Renal cortical epithelial cell (primary cell): ENCODE results near the gene BPIFB2. TPM values are rescaled to one million over a fixed set of nuclear protein-coding genes. Genes with fewer than 3 reads are reported as not detected.

ENCODE experiments used
- DNase-seq: peaks from one replicate; pipeline ENCODE4 v3.0.0-alpha.2; 2011; ENCODE audit warnings: low read depth
- total RNA-seq: library from RNA; depleted of rRNA; stranded (reverse); fragments of >200 nt; gene quantifications from 2 replicates; pipeline ENCODE4 v1.2.3, GENCODE V29; 2014

BPIFB2 gene
- total RNA-seq, 1 donor from 2014 or later, result not detected

DNA sequence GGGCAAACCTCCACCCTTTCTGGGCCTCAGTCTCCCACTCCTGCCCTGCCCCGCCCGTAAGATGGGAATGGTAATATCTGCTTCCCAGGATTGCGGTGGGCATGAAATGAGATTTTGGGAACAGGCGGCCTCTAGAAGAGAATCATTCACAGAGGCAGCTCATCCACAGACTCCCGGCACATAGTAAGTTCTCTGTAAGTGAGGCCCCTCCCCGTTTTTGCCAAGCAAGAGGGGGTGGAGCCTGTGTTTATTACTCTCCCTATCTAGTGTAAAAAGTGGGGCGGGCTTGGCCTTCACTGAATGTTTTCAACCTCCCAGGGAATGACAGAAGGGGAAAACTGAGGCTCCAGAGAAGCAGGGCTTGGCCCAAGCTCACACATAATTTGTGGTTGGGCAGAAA lies 23.3 kb upstream of the BPIFB2 start:
- DNase-seq, result no peak

DNA sequence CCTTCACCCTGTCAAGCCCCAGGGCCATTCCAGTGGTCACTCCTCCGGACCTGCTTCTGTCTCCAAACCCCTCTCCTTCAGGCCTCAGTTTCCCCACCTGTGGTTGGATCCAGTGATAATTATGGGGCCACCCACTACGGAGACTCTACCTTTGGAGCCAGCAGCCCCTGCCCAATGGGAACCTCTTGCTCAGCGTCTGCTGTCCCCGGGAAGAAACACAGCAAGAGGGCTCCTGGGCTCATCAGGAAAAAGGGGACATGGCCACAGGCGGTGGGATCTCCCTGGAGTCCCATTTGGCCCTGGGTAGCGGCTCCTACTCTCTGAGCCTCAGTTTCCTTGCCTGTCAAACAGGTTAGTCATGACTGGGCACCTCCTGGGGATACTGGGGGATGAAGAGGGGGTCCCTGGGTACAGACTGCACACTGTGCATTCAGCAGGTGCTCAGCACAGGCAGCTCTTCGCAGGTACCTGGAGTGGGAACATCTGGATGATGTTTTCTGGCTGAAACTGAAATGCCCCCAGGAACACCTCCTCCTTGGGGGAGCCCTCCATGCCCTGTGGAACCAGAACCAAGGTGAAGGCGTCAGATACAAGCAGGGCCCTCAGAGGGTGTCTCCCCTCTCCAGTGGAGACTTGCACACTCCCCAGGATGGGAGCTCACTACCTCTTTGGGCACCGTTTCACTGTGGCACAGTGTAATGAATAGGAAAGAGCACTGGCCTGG lies 22.7 kb upstream of the BPIFB2 start:
- no peak for DNase-seq

DNA sequence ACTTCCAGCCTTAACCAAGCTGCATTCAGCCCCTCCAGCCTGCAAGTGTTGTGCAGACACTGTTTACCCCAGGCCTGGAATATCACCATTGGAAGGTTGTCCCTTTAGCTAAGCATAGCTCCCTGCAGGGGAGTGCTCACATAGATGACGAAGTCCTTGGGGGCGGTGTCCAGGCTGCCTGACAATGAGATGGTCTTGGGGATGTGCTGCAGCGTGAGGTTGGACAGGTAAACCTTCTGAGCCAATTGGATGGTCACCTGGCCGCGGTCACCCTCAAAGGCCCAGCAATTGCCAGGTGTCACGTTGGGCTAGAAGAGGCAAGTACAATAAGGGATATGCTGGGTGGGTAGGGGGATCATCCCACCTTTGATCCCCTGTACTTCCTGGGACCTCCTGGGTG lies 21.9 kb upstream of the BPIFB2 start:
- DNase-seq, result no peak

DNA sequence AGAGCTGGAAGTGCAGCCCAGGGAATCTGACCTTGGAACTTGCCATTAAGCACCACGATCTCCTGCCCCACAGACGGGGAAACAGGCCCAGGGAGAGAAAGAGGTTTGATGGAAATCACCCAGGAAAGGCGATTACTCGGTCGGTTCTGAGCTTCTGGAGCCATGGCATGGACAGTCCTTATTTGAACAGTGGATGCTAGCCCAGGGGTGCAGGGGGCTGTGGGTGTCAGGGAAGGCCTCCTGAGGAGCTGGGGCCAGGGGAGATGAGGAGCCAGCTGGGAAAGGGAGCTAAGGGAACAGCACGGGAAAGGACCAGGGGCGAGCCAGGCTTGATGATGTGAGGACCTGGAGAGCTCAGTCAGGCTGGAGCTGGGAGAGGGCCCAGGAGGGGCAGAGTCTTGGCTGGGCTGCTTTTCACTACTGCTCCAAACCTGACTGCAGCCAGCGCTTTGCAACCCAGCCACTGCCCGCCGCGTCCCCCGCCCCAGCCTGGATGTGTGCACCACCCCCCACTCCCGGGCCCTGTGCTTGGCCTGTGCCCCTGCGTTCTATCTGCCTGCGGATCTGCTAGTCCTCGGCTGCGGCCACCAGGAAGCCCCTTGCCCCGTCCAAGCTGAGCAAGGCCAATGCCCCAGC lies 21.1 kb upstream of the BPIFB2 start:
- no peak for DNase-seq

DNA sequence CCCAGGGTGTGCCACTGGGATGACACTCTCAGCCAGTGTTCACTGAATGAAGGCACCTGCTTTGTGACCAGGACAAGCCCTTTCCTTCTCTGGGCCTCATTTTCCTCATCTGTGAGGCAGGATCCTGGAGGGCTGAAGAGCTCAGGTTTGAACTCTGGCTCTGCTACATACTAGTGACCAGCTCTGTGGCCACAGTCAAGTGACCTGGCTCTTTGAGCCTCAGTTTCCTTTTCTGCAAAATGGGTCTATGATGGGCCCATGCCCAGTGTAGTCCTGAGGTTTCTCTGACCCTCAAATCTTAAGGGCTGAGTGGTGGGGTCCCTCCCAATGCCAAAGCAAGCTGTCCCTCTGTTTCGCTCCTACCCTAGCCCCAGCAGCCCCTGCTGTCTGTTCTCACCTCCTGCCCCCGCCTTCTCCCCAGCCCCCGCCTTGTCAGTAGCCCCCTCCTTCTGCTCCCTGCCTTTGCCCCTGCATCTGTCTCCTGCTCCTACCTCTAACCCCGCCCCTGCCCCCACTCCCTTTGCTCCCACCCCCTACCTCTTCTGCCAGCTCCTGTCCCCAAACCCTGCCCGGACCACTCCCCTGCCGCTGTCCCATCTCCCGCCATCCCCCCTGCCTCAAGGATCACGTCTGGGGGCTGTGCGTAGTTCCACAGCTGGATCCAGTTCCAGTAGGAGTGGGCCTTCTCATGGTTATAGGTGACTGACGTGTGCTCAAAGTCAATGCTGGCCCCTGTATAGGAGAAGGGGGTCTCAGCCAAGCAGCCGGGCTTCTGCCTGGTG lies 20.3 kb upstream of the BPIFB2 start:
- DNase-seq, result no peak

DNA sequence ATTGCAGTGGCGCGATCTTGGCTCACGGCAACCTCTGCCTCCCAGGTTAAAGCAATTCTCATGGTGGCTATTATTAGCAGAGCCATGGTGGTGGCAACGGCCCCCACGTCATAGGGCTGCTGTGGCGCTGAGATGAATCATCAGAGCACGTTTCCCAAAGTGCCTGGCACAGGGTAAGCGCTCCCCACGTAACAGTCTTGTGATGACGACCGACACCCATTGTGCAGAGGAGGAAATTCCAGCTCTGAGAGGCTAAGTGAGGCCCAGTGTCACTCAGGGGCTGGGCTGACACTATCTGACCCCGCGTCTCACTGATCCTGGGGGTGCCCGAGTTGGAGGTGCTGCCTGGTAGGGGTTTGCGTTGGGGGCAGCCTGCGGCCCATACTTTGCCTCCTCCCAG lies 19.5 kb upstream of the BPIFB2 start:
- DNase-seq, result no peak

DNA sequence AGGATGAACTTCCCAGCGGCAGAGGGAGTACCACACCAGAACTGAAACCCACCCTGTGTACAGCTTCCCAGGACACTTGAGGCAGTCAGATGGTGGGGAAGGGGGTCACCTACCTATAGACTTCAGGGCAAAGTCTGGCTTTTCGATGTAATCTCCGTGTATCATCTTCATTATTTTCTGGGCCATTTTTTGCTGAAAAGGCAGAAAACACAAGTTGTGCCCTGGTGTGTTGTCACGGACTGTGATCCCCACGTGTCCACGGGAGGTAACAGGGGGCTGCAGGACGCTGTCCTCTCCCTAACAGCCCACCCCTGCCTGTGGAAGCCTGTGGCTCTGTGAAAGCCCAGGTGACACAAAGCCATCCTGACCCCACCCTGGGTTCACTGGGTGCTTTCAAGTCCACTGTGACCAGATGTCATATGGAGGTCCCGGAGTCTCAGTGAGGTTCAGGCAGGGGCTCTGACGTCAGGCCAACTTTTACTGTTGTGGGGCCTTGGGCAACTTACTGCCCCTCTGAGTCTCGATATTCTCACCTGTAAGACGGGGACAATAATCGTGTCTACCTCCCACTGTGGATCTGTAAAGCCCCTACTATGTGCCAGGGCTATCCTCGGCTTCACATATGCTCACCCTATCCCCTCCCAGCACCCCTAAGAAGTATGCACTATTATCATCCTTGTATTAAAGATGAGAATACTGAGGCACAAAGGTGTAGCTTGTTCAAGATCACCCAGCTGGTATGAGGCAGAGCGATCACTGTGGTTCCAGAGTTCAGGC lies 17.8 kb upstream of the BPIFB2 start:
- DNase-seq, result no peak

DNA sequence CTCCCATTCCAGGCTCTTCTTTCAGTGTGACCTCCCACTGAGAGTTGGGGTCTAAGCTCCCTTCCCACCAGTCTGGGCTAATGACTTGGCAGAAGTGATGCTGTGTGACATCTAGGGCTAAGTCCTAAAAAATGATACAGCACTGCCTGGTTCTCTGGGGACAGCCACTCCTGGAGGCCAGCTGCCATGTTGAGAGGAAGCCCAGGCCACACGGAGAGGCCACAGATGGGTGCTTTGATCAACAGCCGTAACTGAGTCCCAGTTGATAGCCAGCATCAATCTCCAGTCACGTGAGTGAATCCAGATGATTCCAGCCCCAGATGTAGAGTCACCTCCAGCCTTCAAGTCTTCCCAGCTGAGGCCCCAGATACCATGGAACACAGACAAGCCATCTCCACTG lies 17.1 kb upstream of the BPIFB2 start:
- DNase-seq, result no peak

DNA sequence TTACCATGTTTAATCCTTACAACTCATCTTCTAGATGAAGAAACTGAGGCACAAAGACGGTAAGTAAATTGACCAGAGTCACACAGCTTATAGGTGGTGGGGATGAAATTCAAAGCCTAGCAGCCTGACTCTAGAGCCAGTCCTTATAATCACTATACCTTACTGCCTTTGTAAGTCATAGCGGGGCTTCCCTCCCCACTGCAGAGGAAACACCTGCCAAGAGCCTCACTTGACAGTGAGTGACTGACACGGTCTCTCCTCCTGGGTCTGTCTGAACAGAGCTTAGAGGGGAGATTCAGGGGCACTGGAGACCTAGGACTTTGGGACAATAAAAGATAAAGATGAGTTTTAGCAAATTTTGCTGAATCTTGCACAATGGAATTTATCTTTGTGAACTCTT lies 16.1 kb upstream of the BPIFB2 start:
- DNase-seq, result no peak

DNA sequence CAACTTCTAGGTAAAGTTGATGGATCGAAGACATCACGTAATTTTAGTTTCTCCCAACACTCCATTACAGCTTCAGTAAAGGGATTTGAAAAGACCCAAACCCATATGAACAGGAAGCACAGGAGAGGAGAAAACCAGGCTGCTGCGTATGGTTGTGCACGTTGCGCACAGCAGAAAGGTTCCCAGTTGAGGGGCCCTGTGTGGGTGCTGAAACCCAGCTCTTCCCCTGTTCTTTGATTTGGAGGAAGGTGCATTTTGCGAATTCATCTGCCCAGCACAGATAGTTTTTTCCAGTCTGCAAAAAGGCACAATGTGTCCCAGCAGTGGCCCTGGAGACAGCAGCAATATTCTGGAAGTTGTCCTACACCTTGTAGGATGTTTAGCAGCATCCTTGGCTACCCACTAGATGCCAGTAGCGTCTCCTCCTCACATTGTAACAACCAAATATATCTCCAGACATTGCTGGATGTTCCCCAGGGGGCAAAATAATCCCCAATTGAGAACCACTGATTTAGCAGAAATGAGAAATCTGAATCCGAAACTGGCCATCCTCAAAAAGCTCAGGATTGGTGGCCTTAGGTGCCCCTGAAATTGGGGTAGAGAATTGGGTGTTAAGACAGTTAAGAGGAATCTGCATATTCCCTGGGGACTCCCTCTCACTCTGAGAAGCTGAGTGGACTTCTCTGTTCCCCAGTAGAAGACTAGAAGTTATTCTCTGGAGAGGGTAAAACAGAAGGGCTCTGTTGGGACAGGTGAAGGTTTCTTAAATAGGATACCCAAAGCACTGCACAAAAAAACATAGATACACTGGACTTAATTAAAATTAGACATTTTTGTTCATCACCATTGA lies 15.5 kb upstream of the BPIFB2 start:
- no peak for DNase-seq

DNA sequence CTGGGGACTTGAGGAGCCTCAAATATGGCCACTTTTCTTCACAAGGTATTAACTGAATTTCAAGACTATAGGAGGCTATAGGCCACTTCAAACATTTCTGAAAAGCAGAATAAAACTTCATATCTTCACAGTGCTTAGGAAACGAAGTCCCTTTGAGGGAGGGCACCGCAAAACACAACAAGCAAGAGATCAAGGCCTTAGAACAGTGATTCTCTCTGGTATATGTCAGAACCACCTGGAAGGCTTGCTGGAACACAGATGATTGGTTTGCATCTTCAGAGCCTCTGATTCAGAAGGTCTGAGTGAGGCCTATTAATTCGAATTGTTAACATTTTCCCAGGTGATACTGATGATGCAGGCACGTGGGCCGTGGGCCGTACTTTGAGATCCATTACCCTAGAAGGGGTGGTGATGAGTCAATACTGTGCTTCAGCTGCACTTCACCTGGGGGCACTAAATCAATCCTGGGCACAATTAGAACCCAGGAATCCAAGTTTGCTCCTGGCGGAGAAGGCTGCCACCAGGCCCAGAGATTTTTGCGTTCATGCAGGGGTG lies 13.9 kb upstream of the BPIFB2 start:
- no peak for DNase-seq

DNA sequence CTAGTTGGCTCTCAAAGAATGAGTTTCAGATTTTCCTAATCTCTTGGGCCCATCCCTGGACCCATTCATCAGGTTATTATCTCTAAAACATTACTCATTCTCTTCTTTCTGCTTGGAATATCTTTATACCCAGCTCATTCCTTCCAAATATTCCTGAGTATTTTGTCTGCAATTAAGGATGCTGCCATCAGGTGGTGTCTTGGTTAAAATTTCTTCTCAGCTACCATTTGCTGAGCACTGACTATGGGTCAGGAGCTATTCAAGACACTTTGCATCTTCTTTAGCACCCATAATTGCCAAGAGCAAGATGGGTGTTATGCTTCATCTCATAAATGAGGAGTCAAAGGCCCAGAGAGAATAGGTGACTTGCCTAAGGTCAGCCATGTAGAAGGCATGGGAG lies 11.7 kb upstream of the BPIFB2 start:
- DNase-seq, result no peak

DNA sequence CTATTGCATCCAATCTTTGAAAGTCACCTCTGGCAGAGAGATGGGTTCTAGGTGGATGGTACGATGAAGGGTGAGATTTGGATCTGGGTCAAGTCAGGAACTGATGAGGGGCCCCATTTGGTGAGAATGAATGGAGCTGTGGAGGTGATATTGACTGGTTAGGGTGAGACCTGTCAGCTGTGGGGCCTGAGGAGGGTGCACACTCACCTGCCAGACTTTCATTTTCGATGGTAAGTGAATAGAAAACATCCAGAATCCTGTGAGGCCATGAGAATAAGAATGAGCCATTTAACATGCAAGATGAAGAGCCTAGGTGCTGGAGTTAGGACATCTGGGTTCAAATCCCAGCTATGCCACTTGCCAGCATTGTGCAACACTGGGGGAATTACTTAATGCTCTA lies 10.1 kb upstream of the BPIFB2 start:
- DNase-seq, result no peak

DNA sequence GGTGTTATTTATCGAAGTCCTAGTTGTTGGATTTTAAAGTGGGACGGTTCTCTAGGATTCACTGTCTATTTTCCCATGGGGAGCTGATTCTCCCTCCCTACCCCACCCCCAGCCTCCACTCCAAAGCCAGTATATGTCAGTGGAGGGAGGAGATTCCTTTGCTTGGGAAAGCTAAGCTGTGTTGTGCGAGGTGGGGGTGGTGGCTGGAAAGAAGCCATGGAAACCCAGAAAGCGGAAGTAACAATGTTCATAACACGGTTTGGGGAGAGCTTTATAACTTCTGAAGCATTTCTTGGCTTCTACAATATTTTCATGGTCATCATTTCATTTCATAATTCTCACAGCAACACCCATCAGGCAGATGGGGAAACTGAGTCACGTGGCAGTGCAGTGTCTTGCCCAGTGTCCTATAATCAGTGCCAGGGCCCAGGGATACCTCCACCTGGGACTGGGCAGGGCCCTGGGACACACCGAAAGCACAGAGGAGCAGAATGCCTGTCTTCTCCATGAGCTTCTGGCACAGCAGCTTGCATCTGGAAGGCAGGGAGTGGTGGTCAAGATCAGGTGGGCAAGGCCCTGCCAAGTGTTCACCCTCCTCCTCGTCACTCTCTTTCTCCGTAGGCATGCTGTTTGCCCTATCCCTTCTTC lies 7.8 kb upstream of the BPIFB2 start:
- DNase-seq, result no peak

DNA sequence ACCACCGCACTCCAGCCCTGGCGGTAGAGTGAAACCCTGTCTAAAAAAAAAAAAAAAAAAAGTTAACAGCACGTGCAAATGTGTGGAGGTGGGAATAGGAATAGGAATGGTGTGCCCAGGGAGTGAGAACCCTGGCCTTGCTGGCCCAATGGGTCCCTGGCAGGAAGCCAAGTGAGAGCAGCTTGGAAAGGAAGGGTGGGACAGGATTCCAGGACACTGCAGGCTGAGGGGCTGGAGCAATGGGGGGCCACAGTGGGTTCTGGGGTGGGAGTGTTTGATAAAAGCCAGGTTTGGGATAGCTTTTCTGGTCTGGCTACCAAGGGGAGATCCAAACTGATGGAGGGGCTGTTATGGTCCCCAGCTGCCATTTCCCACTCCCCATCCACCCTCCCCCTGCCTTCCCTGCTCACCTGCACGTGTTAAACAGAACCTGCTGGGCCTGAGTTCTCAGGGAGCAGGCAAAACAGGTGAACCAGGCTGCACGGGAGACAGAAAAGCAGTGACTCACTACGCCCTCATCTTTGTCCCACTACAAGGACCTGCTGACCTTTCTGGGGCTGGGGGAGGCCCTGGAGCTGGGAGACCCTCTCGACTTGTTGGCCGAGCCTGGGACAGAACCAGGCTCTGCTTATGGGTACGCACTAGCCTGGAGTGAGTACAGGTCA lies 6.6 kb upstream of the BPIFB2 start:
- no peak for DNase-seq

DNA sequence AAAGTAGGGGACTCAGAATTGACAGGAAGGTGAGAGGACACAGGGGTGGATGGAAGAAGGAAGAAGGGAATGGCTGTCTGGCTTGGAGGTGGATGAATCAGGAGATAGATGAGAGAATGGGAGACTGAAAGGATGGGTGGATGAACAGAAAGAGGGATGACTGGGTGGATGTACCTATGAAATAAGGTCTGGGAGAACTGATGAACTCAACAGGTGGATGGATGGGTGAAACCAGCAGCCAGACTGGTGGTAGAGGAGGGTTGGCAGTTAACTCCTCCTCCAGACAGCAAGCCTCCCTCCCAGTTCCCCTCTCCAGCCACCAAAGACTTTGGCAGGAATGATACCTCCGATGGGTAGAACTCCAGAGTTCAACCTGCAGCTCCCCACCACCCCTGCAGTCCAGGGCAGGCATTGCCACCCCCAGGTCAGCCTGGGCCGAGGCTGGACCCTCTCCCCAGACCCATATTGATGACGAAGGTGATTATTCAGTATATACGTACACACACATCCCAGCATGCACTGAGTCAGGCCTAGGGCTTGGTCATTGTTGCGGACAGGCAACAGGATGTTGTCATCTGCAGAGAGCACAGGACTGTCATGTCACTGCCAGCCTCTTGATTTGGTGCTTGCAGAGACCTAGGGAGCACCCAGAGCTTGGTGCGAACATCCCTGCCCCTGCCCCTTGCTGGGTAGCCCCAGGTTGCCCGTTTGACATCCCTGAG lies 5.3 kb upstream of the BPIFB2 start:
- DNase-seq, result no peak

DNA sequence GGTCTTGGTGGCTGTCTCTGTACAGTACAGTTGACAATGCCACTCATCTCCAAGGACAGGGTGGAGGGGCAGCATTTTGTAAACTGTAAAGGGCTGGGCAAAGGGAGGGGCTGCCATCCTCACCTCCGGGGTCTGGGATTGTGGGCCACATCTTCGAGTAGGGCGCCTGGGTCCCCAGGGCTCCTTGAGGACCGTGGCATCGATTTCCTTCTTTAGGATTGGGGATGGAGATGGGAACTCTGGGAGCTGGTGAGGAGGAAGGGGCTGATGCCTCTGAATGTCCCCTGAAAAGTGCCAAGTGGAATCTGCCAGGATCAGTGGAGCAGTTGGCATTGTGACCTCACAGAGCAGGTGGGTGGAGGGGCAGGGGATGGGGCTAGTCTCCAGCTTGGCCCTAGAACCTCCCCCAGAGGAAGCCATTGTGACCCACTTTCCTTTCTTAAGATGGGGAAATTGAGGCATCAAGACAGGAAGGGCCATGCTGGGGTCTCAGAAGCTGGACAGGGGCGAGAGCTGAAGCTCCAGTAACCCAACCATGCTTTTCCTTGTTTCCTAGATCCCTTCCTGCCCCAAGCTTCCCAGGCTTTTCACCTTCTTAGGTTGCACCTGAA lies 3.3 kb upstream of the BPIFB2 start, which contains the start of gene SUN5:
Gene SUN5 (minus strand): TSS at position 293 of the 611 bp plus-strand sequence. CDS start 93 bp downstream, at position 200.
- no peak for DNase-seq

DNA sequence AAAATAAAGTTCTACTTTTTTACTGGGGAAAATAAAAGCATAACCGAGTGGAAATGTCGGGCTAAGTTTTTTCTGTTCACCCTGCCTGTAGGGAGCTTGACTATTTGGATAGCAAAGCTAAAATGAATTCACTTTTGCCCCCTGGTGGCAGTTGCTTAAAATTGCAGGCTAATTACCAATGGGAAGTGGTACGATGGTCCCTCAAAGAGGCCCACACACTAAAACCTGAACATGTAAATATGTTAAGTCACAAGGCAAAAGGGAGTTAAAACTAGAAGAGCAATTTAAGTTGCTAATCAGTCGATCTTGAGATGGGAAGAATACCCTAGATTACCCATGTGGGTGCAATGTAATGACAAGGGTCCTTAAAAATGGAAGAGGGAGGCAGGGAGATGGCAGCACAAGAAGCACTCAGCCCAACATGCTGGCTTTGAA lies 2.4 kb upstream of the BPIFB2 start:
- no peak for DNase-seq
